GM19099 (cell line): ENCODE data around the gene CRAT.

Experiments used
- POLR2A ChIP-seq: IDR thresholded peaks from 3 replicates; pipeline ENCODE4 v1.6.1; 2011; ENCODE audit warnings: low read depth; ENCODE audit not compliant: insufficient read length; ENCODE audit errors: extremely low read depth

The CRAT gene

GRCh38 chr9:129105857-129106694, 4.5 kb downstream of the CRAT start:
- TF ChIP-seq POLR2A = no peak

DNA sequence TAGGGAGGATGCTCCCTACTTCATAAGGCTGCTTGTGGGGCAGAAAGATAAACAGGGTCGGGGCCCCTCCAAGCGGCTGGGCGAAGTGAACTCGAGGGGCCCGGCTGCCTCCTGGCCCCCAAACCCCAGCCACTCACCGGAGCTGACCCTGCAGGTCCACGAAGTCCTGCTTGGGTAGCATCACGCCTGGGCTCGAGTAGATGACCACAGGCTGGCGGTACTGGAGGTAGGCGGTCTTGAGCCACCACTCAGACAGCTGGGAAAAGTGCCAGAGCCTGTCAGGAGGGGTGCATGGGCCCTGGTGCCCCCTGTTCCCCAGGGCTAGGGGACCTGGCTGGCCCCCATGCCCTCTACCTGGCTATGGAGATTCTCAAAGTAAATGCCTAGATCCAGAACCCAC, 6.5 kb downstream of the CRAT start:
- no peak for TF ChIP-seq POLR2A

- no peak for TF ChIP-seq POLR2A
Observed at GRCh38 chr9:129103595-129103965, 7.0 kb downstream of the CRAT start.

- TF ChIP-seq POLR2A = no peak
Observed at GRCh38 chr9:129102791-129103594, 7.6 kb downstream of the CRAT start.

- no peak for TF ChIP-seq POLR2A
Observed at GRCh38 chr9:129102095-129102525, 8.5 kb downstream of the CRAT start.

DNA sequence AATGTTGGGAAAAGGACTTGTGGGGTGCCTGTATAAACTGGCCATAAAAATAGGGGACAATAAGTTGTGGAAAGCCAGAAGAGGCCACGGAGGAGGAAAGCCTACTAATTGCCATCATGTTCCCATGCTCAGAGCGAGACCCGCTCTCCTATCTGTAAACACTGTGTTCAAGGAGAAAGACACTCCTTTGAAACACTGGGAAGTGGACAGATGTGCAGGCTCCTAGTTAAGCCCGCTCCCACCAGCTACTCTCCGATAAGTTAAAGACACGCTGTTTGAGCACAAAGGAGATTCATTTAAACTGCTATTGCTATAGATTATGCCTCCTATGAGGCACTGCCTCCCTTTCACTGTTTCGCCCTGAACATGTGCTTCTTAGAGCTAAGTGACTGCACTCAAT, 9.3 kb downstream of the CRAT start:
- no peak for TF ChIP-seq POLR2A

- TF ChIP-seq POLR2A = no peak
Observed at GRCh38 chr9:129100383-129101169, 10.0 kb downstream of the CRAT start.

DNA sequence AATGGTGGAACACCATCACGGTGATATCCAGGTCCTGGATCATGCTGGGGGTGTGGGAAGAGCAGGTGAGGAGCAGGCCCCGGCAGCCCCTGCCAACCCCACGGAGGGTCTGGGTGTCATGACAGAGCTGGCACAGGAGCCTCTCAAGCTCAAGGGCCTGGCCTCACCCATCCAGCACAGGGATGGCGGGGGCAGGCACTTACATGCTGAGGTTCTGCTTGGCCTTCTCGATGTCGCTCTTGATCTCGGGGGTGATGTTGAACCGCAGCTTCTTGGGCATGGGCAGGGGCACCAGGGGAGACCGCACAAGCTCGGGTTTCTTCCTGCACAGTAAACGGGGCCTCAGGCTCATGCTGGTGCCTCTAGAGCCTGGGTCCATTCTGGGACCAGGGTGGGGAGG, 12.3 kb downstream of the CRAT start:
- no peak for TF ChIP-seq POLR2A

DNA sequence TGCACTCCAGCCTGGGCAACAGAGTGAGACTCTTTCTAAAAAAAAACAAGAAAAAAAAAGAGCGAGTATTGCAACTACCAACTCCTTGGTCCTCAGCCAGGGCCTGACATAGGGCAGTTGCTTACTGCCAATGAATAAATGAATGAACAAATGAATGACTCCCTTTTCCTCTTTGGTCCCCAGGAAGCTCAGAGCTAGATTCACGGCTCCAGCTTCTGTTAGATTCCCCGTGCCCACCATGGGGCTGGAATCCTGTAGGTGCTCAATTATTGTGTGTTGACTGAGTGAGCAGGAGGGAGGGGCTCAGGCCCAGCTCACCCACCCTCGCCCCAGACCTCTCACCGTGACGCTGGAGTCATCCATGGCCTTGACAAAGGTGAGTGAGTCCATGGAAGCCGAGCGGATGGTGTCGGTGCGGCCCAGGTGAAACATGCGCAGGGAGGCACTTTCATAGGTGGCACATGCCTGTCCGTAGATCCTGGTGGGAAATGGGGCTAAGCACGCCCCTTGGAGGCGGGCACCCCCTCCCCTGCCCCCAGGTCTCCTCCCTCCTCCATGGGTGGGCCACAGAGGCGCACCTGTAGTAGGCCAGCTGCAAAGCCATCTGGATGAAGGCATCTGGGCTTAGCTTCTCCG, 12.8 kb downstream of the CRAT start:
- TF ChIP-seq POLR2A = no peak

DNA sequence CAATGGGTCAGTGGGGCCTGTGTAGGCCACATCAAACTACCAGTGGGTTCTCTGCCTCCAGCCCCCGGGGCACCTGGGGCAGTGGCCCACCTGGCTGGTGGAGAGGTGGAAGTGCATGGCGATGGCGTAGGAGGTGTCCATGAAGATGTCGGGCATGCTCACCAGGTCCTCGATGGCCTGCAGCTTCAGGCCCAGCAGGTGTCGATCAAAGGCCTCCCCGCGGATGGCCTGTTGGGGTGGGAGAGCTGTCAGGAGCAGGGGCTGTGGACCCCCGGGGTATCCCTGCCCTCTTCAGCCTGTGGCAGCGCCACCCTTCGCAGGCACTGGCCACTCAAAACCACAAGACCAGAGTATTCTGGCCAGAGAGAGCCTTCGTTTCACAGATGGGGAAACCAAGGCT, 14.7 kb downstream of the CRAT start:
- no peak for TF ChIP-seq POLR2A

- TF ChIP-seq POLR2A = no peak
Observed at GRCh38 chr9:129095170-129095667, 15.4 kb downstream of the CRAT start.

GRCh38 chr9:129094387-129095169, 16.0 kb downstream of the CRAT start:
- TF ChIP-seq POLR2A = no peak

DNA sequence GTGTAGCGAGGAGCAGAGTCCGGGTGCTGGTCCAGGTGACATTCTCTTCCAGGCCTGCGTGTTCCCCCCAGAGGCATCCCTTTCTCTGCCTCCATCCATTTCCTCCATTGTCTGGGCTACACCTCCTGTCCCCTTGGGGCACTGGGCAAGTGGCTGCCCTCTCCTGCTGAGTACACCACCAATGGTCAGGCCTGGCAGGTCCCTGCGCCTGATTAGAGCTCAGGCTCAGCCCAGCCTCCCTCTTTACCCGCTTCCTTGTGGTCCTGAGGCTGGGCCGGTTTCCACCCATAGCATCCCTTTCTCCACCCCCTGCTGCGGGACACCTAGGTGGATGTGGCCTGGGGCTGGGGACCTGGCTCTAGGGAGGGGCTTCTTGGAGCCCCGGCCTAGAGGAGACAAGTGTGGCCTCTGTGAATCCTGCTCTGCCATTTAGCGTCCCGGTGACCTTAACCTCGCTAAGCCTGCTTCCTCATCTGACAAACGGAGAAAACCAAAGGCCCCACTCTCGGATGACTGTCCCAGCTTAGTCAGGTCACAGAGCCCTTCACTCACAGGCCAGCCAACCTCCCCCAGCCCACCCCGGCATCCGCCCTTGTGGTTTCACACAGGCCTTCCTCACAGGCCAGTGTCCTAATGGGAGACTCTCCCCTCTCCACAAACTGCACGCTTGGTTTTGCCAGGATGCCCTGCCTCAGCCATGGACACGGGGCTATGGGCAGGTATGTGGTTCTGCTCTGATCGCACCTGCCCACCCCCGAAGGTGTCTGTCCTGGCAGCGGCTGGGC, 16.8 kb downstream of the CRAT start:
- TF ChIP-seq POLR2A = peak; percentile 14
